H1 (cell line): Measurements from ENCODE around the gene GMPR2.

Experiments used
- ATF2 ChIP-seq: IDR thresholded peaks from 2 replicates; pipeline ENCODE4 v1.6.1; 2012; ENCODE audit warnings: low read length, inconsistent platforms
- ATF3 ChIP-seq: IDR thresholded peaks from 2 replicates; pipeline ENCODE4 v1.6.1; 2011; ENCODE audit warnings: low read depth, mild to moderate bottlenecking, low read length; ENCODE audit not compliant: insufficient read depth
- CHD1 ChIP-seq: IDR thresholded peaks from 2 replicates; pipeline ENCODE4 v1.6.1; 2012; ENCODE audit warnings: low read depth, low read length, improper control_type of control experiment
- CTCF ChIP-seq, 3 experiments: IDR thresholded peaks; 1 replicate in 2 of 3; 2 replicates in 1 of 3; pipeline versions ENCODE4 v1.5.1 to v1.6.1; 2011; ENCODE audit warnings: low read length in 3 of 3, mild to moderate bottlenecking in 3 of 3, inconsistent platforms in 2 of 3, low read depth in 1 of 3, moderate library complexity in 1 of 3; ENCODE audit not compliant: insufficient read depth in 1 of 3; ENCODE audit errors: control extremely low read depth in 1 of 3
- EP300 ChIP-seq, 2 experiments: IDR thresholded peaks; 1 replicate in 1 of 2; 2 replicates in 1 of 2; pipeline ENCODE4 v1.6.1; 2011 to 2012; ENCODE audit warnings: low read depth in 2 of 2, low read length in 2 of 2, mild to moderate bottlenecking in 2 of 2, borderline replicate concordance in 1 of 2, inconsistent platforms in 1 of 2, moderate library complexity in 1 of 2
- MAX ChIP-seq: IDR thresholded peaks from 2 replicates; pipeline ENCODE4 v1.6.1; 2012; ENCODE audit warnings: inconsistent platforms
- POLR2A ChIP-seq, 2 experiments: IDR thresholded peaks; 1 replicate in 1 of 2; 2 replicates in 1 of 2; pipeline ENCODE4 v1.6.1; 2011; ENCODE audit warnings: low read depth in 2 of 2, low read length in 2 of 2, mild to moderate bottlenecking in 2 of 2; ENCODE audit errors: control extremely low read depth in 1 of 2
- POLR2AphosphoS5 ChIP-seq: IDR thresholded peaks from 2 replicates; pipeline ENCODE4 v1.6.1; 2011; ENCODE audit warnings: low read depth, low read length
- TAF7 ChIP-seq: optimal IDR thresholded peaks from 2 replicates; pipeline ENCODE3; 2011; ENCODE audit warnings: low read depth, mild to moderate bottlenecking, inconsistent platforms, low read length, moderate library complexity, borderline replicate concordance
- USF2 ChIP-seq: IDR thresholded peaks from 2 replicates; pipeline ENCODE4 v1.6.1; 2011; ENCODE audit warnings: low read length, improper control_type of control experiment
- YY1 ChIP-seq: IDR thresholded peaks from 2 replicates; pipeline ENCODE4 v1.6.1; 2011; ENCODE audit warnings: low read depth, mild to moderate bottlenecking, low read length

GRCh38 chr14:24253936-24254335 lies 21.2 kb downstream of the GMPR2 start:
- TF ChIP-seq CTCF (IDR thresholded peaks at IDR 0.05; ENCODE audit: control extremely low read depth in 1 of 3, insufficient read depth in 1 of 3, low read depth in 1 of 3, low read length in 3 of 3) = no peak
- no peak for TF ChIP-seq ATF3
- no peak for TF ChIP-seq POLR2AphosphoS5
- no peak for TF ChIP-seq POLR2A (IDR thresholded peaks at IDR 0.05; ENCODE audit: control extremely low read depth in 1 of 2, low read depth in 2 of 2, low read length in 2 of 2)
- TF ChIP-seq TAF7 = no peak
- no peak for TF ChIP-seq ATF2
- TF ChIP-seq CHD1 = no peak
- no peak for TF ChIP-seq USF2
- no peak for TF ChIP-seq EP300 (IDR thresholded peaks at IDR 0.05; ENCODE audit: borderline replicate concordance in 1 of 2, low read depth in 2 of 2, low read length in 2 of 2)
- TF ChIP-seq MAX = no peak
- TF ChIP-seq YY1 = no peak
